HG03159 (cell line): ENCODE measurements around the gene CHRNA4.
"Not testable (repeated sequence)": the region's sequence is repeated elsewhere in the genome, so short reads cannot be mapped to it uniquely, and the experiment has no call there.

Experiments used
- ATAC-seq: cut with Tn5 transposase; IDR thresholded peaks from one replicate; pipeline ENCODE4 v1.9.1; 2021; ENCODE audit warnings: mild to moderate bottlenecking, moderate library complexity; ENCODE audit not compliant: unreplicated experiment

Gene CHRNA4

DNA sequence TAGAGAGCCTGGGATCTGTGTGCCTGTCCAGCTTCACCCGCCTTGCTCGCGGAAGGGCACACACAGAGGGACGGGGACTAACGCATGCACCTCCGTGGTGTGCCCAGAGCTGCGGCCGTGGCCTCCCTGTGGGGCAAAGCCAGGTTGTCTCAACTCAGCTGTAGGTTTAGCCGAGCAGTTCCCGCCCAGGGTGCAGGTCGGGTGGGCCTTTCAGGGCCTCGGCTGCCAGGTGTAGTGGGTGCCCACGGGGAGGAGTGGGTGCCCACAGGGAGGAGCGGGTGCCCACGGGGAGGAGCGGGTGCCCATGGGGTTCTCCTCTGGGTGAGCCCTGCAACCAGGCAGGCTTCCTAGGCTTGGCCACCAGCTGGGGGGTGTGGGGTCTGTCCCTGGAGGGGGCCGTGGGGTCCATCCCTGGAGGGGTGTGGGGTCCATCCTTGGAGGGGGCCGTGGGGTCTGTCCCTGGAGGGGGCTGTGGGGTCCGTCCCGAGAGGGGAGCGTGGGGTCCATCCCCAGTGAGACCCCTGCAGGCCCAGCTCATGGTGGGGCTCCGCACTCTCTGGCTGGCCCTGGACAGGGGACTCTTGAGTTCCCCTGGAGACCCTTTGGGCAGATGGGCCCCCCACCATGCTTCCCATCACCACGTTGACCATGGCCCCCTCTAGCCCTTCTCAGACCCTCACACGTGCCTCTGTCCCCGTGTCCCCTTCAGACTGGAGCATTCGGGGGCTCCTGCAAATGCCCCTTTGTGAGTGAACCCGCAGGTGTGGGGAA is 37.8 kb upstream of the CHRNA4 start:
- no peak for ATAC-seq

DNA sequence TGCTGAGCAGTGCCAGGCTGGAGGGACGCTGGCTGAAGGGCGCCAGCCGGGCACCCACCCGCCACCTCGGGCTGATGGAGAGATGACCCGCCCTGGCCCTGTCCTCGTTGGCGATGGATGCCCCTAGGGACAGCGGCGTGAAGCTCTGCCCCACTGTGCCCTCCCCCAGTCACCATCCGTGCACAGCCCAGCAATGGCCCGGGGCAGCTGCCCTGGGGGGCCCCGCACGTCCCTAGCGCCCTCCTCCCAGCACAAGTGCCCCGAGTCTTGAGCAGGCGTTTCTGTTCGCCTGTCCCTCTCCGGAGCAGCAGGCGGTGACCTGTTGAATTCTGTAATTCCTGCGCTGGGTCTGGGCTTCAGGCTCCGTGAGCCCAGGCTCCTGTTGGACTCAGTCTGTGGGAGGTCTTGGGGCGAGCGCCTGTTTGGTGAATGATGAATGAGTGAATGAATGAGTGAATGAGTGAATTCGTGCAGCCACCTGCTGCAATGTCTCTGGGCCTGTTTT is 36.8 kb upstream of the CHRNA4 start:
- ATAC-seq, result no peak

DNA sequence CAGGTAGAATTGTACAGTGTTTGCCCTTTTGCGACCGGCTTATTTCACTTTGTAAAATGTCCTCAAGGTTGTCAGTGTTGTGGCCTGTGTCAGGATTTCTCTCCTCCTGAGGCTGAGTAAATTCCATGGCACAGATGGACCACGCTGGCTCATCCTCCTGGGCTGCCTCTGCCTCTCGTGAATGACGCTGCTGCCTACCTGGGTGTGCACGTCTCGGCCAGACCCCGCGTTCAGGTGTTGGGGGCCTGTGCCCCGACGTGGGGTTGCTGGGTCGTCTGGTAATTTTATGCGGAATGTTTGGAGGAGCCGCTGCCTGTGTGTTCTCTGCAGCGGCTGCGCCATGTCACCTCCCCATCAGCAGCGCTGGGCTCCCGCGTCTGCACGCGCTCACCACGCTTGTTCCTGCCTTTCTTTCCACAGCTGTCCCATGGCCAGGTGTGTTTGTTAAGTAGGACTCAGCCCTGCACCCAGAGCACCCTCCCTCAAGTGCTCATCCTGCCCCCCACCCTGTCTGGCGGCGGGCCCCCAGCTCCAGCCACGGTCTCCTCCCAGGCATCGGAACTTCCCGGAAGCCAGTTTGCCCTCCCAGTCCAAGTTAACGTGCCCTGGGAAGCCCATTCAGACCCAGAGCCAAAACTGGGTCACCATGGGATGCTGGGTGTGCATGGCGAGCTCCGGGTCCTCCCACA is 36.1 kb upstream of the CHRNA4 start:
- ATAC-seq, result no peak

DNA sequence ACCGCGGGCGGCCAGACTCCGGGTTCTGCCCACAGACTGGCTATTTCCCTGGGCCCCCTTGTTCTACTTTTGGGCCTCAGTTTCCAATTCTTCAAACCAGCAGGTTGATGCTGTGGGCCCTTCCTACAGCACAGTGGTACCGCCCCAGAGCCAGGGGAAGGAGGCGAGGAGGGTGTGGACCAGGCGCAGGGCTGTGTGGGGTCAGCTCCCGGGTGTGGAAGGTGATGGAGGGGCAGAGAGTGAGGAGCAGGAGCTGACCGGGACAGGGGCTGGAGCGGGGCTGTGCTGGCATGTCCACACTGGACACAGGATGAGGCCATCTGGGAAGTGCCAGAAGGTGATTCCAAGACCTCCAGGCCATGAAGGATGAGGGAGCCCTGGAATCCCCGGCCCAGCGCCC is 35.2 kb upstream of the CHRNA4 start:
- no peak for ATAC-seq

DNA sequence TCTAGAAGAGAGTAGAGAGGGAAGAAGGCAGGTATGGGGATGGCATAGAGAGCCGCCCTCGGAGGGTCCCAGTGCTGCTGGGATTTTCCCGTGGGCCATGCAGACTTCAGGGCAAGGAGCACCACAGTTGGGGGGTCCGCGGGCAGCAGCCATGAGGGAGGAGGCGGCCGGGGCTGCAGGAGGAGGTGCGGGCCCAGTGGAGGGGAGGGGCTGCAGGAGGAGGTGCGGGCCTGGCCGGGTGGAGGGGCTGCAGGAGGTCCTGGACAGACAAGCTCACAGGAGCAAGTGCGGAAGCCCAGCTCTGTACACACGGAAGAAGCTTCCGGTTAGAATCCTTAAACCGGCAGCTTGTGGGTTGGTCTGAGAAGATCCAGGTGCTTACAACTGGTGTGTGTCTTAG is 34.6 kb upstream of the CHRNA4 start:
- ATAC-seq, result no peak

DNA sequence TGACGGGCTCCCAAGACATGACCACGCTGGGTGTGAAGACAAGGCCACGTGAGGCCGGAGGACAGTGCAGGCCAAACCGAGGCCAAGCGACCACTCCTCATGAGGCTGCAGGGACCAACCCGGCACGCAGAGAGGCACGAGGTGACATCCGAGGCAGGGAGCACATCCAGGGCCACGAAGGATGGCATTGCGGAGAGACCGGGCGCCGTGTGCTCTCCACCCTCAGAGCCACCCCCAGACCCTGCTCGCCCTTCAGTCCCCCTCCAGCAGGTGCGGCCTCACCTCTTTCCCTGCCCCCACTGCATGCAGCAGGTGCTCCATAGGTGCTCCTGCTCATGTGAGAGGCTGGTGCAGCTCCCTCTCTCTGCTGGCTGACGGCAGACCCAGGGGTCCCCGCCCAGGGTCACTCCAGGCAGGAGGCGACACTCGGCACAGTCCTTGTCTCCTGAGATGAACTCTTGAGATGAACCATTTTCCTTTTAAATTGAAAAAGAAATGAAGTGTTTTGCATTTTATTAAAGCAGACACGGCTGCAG is 33.8 kb upstream of the CHRNA4 start:
- ATAC-seq, result no peak

DNA sequence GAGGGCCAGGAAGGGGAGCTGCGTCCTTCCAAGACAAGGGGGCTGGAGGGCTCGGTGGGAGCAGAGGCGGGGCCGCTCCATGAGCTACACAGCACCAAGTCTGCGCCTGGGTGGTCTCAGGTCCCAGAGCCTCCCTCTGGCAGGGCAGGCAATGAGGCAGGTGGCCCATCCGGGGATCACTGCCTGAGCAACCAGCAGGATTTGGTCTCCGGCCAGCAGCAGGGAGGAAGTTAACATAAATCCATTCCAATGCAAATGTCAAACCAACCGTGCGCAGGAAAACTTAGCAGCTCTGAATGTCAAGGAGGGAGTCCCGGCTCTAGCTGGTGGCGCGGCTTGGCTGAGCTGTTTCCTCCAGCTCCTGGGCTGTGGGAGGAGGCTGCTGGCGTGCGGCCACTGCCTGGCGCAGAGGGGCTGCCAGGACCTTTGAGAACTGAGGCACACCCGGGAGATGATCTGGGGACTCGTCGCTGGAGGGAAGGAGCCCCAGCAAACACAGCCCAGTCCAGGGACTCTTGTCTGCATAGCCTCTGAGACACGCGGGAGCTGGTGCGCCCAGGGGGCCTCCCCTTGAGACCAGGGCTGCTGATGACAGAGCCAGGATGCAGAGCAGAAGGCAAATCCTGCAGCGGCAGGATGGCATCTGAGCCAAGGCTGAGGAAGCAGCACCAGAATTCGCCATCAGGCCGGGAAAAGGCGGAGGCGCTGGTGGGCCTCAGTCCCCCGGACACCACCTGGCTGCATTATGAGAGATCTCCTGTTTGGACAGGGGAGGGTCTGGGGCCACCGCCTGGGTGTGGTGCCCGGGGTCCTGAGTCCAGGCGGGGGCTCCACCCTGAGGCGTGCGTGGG is 33.1 kb upstream of the CHRNA4 start:
- no peak for ATAC-seq

DNA sequence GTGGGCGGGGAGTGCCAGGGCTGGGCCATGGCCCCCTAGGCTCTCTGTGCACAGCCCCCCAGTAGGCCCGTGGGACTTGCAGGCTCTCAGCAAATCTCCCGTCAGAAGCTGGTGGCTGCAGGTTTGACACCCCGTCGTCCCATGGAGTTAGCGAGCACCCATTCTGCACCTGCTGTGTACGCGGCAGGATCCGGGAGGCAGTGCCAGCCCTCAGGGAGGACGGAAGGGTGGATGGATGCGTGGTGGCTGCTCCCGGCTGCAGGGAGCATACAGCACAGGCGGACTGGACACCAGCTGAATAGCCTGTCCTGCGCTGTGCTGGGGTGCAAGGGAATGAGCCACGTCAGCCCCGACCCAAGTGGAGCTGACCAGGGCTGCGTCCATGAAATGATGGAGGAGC is 32.4 kb upstream of the CHRNA4 start:
- ATAC-seq, result no peak

DNA sequence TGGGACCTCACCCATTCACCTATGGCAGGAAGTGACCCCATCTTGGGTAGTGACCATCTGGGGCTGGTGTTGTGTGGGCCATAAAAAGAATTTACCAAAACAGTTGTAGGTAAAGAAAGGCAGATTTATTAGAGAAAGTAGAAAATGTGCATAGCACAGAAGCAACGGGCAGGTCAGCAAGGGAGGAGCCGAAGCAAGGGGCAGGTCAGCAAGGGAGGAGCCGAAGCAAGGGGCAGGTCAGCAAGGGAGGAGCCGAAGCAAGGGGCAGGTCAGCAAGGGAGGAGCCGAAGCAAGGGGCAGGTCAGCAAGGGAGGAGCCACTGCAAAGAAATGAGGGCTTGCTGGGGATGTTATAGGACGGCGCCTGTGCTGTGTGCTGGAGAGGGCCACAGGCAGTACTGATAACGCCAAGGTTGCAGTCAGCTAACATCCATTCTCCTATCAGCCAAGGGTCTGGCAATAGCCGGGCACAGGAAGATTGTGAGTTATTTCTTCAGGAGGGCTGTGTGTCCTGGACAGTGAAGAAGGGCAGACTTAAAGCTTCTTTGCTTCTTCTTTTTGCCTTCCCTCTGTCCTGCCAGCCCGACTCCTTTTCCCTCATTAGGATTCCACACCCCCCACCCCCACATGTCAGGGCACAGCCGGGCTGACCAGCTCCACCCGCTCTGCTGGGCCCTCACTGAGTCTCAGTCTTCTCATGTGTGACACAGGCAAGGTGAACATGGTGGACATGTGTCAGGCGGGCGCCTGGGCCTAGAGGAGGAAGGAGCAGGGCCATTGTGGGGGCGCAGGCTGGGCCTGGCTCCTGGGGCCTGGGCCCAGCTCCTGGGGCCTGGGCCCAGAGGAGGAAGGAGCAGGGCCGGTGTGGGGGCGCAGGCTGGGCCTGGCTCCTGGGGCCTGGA is 31.6 kb upstream of the CHRNA4 start:
- no peak for ATAC-seq

DNA sequence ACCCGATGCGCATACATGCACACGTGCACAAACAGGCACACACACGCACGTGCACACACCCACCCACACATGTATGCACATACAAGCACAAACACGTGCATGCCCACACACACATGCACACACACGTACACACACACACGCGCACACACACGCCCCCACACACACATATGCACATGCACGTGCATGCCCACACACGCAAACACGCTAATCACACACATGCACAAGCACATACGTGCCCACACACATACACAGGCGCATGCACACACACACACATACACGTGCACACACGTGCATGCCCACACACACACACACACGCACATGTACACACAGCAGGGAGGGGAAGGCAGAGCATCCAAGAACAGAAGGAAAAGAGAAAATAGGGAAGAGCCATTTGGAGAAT is 26.8 kb upstream of the CHRNA4 start:
- no peak for ATAC-seq

DNA sequence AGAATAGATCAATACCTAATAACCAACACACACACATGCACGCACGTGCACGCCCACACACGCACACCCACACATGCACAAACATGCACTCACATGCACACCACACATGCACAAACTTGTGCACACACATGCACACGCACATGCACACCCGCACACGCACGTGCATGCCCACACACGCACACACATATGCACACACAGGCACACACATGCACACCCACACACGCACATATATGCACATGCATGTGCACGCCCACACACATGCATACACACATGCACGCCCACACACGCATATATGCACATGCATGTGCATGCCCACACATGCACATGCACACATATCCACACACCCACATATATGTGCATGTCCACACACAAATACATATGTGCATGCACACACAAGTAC is 26.2 kb upstream of the CHRNA4 start:
- no peak for ATAC-seq

DNA sequence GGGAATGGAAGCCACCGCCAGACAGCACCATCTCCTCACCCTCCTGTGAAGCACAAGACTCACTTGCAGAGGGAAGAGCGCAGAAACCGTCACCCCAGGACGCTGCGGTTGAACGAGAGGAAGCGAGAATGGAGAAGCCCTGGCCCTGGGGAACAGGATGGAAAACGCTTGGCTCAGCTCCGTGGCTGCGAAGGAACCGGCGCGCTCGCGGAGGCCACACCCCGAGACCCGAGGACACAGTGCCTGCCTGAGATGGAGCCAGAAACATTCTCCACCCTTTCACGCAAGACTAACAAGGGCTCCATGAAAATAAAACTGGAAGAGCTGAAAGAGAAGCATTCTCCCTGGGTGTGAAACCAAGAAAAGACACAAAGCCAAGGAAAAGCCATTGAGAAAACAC is 25.3 kb upstream of the CHRNA4 start:
- ATAC-seq, result no peak

DNA sequence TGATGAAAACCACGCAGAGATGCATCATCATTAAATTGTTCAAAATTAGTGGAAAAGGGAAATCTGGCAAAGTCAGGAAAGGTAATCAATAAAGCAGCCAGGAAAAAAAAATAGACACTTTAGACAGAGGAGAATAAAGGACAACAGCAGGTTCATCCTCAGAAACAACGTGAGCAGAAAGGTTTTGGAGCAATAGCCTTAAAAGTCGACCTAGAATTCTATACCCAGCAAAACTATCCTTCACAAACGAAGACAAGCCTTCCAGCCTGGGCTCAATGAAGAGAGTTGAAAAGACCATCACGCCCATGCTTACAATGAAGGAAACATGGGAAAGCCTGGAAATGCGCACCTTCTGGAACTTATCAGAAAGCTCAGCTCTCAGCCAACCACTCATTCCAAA is 24.7 kb upstream of the CHRNA4 start:
- ATAC-seq, result no peak

DNA sequence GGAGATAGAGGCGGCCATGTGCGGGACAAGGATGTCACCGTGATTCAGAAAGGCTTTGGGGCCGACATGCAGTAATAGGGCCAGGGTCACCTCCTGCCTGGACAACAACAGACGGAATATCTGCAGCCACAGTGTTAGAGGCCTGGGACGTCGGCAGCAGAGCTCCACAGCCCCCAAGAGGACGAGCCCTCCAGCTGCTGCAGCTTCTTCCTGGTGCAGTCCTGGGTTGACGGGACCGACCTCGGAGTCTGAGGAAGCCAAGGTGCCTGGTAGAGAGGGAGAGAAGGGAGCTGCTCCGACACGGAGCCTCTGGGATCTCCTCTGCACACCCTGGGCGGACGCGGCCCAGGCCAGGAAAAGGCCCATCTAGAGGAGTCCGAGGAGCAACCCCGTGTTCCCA is 23.2 kb upstream of the CHRNA4 start:
- ATAC-seq, result no peak

DNA sequence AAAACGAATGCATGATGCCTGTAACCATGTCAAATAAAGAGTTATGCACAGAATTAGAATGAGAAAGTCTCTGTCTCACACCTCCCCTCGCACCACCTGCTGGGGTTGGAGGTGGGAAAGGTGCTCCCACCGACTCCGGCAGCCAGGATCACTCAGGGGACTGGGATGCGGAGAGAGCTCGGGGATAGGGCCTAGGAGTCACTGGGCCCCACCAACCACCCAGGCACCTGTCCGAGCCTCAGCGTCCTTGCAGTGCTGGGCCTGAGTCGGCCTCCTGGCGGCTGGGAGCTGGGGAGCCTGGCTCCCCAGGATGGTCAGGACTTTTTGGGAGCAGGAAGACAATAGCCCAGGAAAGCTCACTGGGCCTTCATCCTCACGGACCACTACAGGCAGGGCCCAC is 22.4 kb upstream of the CHRNA4 start:
- ATAC-seq, result no peak

DNA sequence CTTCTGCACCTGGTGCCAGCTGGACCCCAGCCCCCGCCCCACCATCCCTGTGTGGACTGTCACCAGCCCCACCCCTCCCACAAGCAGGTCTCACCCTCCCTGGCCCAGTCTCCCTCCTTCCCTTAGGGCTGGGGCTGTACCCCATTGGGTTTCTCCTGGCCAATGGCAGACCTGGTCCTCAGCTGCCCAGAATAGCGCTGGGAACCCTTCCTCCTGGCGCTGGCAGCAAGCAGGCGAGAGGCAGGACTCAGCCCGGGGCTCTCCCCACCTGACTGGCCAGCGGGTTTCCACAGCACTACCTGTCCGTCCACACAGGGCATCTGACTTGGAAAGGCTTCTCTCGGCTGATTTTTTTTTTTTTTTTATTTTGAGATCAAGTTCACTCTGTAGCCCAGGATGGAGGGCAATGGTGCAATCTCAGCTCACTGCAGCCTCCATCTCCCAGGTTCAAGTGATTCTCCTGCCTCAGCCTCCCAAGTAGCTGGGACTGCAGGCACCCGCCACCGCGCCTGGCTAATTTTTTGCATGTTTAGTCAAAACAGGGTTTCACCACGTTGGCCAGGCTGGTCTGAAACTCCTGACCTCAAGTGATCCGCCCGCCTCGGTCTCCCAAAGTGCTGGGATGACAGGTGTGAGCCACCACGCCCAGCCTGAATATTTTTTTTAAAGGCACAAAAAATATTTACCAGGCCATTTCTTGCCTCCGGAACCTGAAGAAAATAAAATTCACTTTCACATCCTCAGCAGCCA is 21.6 kb upstream of the CHRNA4 start:
- no peak for ATAC-seq

DNA sequence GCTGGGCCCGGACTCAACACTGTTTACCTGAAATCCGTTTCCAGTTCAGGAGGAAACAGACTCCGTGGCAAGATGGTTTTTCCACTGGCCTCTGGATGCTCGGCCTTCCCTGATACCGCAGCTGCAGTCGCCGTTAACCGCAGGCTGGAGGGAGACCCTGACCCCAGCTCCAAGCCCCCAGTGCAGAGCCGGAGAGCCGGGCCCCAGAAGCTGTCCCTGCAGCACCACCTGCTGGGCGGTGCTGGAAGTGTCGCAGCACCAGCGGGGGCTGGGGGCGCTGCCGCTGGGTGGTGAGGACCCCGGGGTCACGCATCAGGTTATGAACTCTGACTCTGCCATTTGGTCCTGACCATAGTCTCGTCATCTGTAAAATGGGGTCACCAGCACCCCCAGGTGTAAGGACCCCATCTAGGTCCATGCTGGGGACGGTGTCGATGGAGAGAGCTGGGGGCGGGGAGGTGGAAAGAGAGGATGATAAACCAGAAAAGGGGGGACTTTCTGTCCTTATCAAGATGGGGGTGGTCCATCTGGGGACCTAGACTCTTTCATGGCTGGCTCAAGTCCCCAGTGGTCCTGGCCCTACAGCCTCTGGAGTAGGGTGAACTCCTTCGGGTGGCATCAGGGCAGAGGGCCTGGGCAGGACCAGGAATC is 20.8 kb upstream of the CHRNA4 start:
- ATAC-seq, result no peak

DNA sequence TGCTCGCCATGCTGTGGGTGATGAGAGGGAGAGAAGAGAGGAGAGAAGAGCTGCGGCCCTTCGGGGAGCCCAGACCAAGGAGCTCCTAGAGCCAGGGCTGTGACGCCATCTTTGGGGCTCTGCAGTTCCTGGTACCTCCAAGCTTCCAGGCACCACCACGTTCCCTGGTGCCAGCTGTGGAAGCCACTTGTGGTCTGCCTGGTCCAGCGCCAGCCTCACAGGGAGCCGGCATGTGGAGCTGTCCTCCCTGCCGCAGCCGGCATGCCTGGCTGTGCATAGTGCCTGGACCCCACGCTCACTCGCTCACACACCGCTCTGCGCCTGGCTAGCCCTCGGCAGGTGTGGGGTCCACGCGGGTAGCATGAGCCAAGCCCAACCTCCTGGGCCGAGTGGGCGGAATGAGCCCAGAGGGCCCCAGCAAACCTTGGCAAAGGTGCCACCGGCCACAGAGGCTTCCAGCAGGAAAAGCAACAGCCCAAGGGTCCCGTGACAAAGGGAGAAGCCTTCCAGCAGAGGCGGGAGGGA is 19.3 kb upstream of the CHRNA4 start:
- ATAC-seq, result no peak

DNA sequence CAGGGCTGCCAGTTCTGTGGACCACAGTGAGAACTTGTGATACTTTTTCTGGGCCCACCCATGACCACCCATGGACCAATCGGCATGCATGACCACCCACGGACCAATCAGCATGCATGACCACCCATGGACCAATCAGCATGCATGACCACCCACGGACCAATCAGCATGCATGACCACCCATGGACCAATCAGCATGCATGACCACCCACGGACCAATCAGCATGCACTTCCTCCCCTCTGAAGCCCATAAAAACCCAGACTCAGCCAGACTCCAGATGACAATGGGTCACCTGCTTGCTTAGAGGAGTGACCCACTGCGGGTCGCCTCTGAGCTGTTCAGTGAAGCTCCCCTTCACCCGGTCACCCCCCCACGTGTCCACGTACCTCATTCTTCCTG is 18.7 kb upstream of the CHRNA4 start:
- ATAC-seq, result not testable (repeated sequence)
